ENCODE results near the gene NPFFR1.

The NPFFR1 gene

DNA sequence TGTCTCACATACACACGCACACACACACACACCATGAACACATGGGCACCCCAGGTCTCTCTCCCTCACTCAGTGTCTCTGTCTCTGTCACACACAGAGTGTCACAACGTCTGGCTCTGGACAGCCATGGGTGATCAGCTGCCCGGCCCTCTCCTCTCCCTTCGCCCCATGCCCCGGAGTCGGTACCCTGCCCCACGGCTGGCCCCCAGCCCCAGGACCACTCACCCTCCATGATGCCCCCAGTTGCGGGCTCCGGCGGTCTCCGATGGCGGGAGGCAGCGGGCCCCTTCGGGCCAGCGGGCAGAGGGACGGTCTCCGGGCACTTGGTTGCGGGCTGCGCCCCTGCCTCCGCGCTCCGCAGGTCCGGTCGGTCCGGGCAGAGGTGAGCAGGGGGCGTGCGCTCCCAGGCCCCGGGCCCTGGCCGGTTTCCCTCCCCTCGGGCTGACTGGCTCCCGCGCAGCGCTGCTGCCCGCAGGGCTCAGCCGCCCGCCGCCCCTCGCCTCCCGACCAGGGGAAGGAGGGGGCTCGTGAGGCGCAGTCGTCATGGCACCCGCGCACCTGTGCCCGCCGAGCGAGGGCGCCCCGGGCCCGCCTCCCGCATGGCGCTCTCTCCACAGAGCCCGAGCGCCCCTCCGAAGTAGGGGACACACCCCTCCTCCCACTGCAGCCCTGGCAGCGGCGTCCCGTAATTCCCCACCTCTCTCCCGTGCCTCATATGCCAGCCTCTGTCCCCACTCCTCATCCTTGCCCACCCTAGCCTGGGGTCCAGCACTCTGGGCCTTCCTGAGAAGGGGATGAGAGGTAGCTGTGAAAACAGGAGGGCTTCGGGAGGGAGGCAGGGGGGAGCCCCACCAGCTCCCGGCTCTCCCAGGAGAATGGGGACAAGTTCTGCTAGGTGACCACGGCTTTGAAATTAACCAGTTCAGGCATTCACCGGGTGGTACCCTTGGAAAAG is at the start of gene NPFFR1:
Gene NPFFR1, minus strand, starts transcription at position 560 of the 955 bp plus-strand sequence. Its CDS starts 328 bp downstream, at position 232.
- DNase-seq = no peak

DNA sequence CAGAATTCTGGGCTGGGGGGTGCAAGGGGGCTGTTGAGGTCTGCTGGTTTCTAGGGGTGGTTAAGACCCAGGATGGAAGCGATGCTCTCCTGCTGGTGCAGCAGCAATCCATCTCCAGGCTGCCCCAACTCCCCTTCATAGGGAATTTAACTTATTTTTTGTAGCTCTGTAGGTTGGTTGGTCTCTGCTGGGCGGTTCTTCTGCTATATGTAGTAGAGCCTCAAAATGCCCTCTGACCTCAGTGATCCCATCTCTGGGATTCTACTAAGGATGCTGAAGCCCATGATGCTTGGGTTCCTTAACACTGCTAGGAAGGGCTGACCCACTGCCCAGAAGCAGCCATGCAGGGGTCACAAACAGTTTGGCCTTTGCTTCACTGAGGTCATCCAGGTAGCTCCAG is 49.5 kb upstream of the NPFFR1 start:
- DNase-seq = no peak

DNA sequence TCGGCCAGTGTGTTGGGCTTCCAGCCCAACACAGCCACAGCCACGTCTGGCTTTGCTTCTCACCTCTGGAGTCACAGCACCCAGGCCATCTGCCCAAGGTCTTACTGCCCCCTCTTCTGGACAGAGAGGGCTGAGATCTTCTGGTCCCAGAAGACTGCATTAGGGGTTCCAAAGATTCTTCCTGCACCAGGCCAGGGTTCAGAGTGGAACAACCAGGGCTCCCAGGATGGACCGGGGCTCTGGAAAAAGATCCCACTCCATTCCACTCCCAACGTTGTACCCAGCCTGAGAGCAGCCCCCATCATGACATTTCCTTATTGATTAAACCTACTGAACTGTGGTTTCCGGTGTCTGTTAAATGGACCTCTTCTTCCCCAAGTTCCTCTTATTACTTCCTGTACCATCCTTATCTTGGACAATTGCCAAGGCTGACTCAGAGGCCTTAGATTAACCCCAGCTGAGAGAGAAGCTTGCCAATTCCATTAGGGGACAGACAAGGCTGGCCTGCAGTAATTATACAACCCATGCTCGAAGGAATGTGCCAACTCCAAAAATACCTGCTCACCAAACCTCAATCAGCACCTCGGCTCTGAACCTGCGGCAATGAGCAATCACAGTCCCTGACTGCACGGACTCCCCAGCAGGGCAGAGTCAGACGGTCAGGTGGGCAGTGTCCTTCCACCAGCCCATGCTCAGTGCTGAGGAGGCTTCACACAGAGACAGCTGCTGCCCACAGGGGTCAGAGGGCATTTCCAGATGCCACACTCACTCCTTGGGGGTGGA is 47.9 kb upstream of the NPFFR1 start:
- DNase-seq = peak; percentile 98

GRCh38 chr10:70331160-70331485 is 47.3 kb upstream of the NPFFR1 start:
- DNase-seq = no peak

DNA sequence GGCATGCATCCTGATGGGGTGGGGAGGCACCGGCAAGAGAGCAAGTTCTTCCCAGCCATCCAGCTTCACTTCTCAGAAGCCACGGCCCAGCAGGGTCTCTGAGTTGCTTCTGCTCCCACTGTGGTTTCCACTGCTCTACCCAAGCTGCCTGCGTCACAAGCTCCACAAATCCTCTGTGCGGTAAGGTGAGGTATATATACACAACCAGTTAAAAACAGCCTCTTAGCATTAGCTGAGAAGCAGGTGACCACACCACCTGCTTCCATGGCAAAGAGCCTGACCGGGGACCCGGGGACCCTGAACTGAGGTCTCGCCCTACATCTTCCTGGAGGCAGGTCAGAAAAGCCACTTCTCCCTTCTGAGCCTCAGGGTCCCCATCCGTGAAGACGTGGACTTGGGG is 46.9 kb upstream of the NPFFR1 start:
- DNase-seq = no peak

- no peak for DNase-seq
Measured at GRCh38 chr10:70328967-70329366, 45.2 kb upstream of the NPFFR1 start.

- DNase-seq = no peak
Measured at GRCh38 chr10:70328018-70328417, 44.2 kb upstream of the NPFFR1 start.

- no peak for DNase-seq
Measured at GRCh38 chr10:70324951-70325781, 41.4 kb upstream of the NPFFR1 start.

GRCh38 chr10:70324339-70324861 is 40.6 kb upstream of the NPFFR1 start:
- DNase-seq = no peak

DNA sequence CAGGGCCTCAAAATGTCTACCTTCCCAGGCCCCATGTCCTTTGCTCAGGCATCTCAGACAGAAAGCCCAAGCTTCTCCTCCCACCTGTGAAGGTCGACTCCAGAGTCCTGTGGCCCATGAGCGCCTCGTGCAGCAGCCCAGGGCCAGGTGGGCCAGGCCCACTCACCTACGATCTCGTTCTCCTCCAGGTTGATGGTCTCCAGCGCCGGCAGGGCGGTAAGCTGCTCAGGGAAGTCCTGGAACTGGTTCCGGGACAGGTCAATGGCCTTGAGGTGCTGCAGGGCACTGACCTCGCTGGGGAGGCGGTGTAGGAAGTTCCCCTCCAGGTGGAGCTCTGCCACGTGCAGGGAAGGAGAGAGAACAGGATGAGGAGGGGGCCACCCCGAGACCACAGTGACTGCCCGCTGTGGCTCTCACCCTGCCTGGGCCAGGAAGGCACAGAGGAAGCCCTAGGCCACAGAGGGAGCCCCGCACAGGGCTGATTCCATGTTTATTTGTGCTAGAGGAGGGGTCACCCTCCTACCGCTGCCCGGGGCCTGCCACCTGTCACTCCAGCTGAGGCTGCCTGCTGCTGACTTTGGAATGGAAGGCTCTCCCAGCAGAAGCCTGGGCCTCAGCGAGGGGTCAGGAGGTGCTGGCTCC is 40.0 kb upstream of the NPFFR1 start:
- DNase-seq = no peak

- DNase-seq = no peak
Measured at GRCh38 chr10:70323138-70323696, 39.4 kb upstream of the NPFFR1 start.

- no peak for DNase-seq
Measured at GRCh38 chr10:70321897-70322890, 38.4 kb upstream of the NPFFR1 start.

GRCh38 chr10:70321233-70321632 is 37.4 kb upstream of the NPFFR1 start:
- DNase-seq = no peak

DNA sequence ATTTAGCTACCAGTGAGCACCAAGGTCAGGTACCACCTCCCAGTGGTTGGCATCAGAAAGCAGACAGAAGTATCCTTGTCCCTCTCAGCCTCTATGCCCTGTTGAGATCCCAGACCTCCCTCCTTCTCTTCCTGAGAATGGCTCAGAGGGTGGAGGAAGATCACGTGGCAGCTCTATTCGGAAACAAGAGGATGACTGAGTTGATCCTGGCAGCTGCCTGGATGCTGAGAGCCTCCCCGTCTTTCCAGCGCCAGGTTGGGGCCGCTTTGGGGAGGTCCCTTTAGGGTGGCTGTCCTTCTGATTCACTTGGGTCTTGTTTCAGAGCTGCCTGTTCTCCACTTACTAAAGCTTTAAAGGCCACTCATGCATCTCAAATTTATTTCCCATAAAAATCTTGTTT is 36.9 kb upstream of the NPFFR1 start:
- no peak for DNase-seq

DNA sequence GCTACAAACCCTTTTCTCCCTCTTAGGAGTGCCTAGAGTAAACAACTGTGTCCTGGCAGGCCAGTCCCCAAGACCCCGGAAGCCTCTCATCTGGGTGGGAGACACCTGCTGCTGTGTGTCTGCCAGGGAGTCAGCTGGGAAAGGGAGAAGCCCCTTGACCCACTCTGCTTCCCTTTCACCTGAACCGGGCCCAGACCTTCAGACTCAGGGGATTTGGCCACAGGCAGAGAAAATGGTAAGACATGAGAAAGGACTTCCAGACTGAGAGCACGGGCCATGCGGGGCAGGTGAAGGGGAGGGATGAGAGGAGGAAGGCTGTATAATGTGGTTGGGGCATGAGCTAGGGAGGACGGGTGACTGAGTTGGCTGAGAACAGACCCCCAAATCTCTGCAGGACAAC is 36.0 kb upstream of the NPFFR1 start:
- DNase-seq = no peak

- no peak for DNase-seq
Measured at GRCh38 chr10:70319183-70319582, 35.4 kb upstream of the NPFFR1 start.

- DNase-seq = no peak
Measured at GRCh38 chr10:70317943-70318318, 34.1 kb upstream of the NPFFR1 start.

DNA sequence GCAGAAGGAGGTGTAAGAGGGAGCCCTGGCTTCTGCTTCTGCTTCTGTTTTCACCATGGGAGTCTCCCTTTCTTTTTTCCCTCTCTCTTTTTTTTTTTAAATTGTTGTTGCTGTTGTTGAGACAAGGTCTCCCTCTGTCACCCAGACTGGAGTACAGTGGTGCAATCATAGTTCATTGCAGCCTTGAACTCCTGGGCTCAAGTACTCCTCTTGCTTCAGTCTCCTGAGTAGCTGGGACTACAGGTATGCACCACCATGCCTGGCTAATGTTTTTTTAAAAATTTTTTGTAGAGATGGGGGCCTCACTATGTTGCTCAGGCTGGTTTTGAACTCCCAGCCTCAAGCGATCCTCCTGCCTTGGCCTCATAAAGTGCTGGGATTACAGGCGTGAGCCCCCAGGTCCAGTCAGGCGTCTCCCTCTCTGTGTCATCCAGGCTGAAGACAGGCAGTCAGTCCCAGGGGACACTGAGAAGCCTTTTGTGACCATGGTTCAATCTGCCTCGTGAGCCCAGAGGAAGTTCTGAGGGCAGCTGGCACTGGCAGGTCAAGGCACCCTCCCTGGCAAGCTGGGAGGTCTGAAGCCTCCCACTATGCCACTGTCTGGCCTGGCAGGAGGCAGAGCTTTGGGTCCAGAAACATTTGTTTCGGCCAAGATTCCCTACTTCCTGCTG is 33.6 kb upstream of the NPFFR1 start:
- DNase-seq = no peak

DNA sequence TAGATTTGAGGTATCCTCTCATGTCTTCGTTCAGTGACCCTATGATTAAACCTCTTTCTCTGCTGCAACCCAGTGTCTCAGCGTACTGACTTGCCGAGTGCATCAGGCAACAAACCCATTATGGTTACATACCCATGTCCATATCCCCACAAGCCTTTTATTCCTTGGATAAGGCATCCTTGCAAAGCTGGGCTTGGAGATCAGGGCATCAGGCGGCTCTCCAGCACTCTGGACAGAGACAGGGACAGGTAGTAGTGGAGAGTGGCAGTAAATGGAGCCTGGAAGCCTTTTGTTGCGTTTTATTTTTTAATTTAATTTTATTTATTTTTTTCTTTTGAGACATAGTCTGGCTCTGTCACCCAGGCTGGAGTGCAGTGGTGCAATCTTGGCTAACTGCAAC is 32.0 kb upstream of the NPFFR1 start:
- DNase-seq = no peak

- DNase-seq = no peak
Measured at GRCh38 chr10:70315276-70315675, 31.5 kb upstream of the NPFFR1 start.
